ENCODE measurements around the gene IDE.
"Not testable (repeated sequence)": the region's sequence is repeated elsewhere in the genome, so short reads cannot be mapped to it uniquely, and the experiment has no call there.

The IDE gene

GRCh38 chr10:92490387-92490786 lies 83.5 kb downstream of the IDE start:
- no peaks in the 10 kb centered on the region for H3K4me1 ChIP-seq (ENCODE audit: control insufficient read depth, insufficient read depth, low read length)
- H3K27ac ChIP-seq (ENCODE audit: low read depth, low read length), result no peak overlapping the region
- no peak overlapping the region for H3K9ac ChIP-seq (ENCODE audit: low read length)
- no peaks in the 10 kb centered on the region for H3K9me3 ChIP-seq (ENCODE audit: control insufficient read depth, insufficient read depth, low read depth, low read length)
- peaks cover 71% of the 10 kb centered on the region for H3K36me3 ChIP-seq (ENCODE audit: control insufficient read depth, insufficient read depth, low read length)
- H3K27me3 ChIP-seq (ENCODE audit: control insufficient read depth, insufficient read depth, low read length), result no peaks in the 10 kb centered on the region
- no peak overlapping the region for H3K4me3 ChIP-seq (ENCODE audit: low read depth, low read length)

DNA sequence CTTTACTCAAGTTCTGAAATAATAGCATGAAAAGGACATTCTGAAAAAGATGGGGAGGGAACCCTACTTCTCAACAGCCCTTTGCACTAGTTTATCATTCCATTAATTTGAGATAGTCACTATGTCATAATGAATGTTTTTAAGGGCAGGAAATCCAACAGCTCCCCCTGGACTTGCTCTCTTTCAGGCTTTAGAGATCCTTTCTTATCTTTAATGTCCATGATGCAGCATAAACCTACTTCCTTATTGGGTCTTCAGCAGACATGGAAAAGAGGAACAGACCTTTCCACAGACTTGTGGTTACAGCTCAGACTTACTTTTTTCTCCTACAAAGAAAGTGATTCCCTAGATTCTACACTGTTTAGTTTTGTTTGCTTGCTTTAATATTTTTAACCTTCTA lies 87.3 kb downstream of the IDE start:
- peaks cover 69% of the 10 kb centered on the region for H3K36me3 ChIP-seq (ENCODE audit: control insufficient read depth, insufficient read depth, low read length)
- no peaks in the 10 kb centered on the region for H3K9me3 ChIP-seq (ENCODE audit: control insufficient read depth, insufficient read depth, low read depth, low read length)
- no peak overlapping the region for H3K9ac ChIP-seq (ENCODE audit: low read length)
- no peak overlapping the region for H3K4me3 ChIP-seq (ENCODE audit: low read depth, low read length)
- no peaks in the 10 kb centered on the region for H3K4me1 ChIP-seq (ENCODE audit: control insufficient read depth, insufficient read depth, low read length)
- H3K27me3 ChIP-seq (ENCODE audit: control insufficient read depth, insufficient read depth, low read length), result no peaks in the 10 kb centered on the region
- H3K27ac ChIP-seq (ENCODE audit: low read depth, low read length), result no peak overlapping the region

- H3K4me3 ChIP-seq (ENCODE audit: low read depth, low read length), result no peak overlapping the region
- no peaks in the 10 kb centered on the region for H3K9me3 ChIP-seq (ENCODE audit: control insufficient read depth, insufficient read depth, low read depth, low read length)
- H3K27me3 ChIP-seq (ENCODE audit: control insufficient read depth, insufficient read depth, low read length), result no peaks in the 10 kb centered on the region
- H3K27ac ChIP-seq (ENCODE audit: low read depth, low read length), result no peak overlapping the region
- H3K4me1 ChIP-seq (ENCODE audit: control insufficient read depth, insufficient read depth, low read length), result 0 out of 2 replicates have a peak, but pooled peaks cover 3% of the 10 kb centered on the region
- peaks cover 67% of the 10 kb centered on the region for H3K36me3 ChIP-seq (ENCODE audit: control insufficient read depth, insufficient read depth, low read length)
- no peak overlapping the region for H3K9ac ChIP-seq (ENCODE audit: low read length)
These were observed 90.4 kb downstream of the IDE start for GRCh38 chr10:92483539-92483938.

DNA sequence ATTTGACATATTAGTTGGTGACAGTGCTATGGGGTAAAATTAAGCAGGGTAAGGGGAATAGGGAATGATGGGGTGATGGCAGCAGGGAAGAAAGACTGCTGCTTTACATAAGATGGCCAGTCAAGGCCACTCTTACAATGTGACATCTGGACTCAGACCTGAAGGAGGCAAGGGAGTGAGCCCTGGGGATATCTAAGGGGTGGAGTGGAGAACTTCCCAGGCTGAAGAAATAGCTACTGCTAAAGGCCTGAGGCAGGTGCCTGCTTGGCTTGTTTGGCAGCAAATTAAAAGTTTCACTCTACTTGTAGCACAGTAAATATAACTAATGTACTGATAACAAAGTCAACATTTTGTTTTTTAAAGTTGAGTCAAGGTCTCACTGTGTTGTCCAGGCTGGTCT lies 93.5 kb downstream of the IDE start:
- no peak overlapping the region for H3K27ac ChIP-seq (ENCODE audit: low read depth, low read length)
- no peak overlapping the region for H3K9ac ChIP-seq (ENCODE audit: low read length)
- no peaks in the 10 kb centered on the region for H3K9me3 ChIP-seq (ENCODE audit: control insufficient read depth, insufficient read depth, low read depth, low read length)
- no peak overlapping the region for H3K4me3 ChIP-seq (ENCODE audit: low read depth, low read length)
- no peaks in the 10 kb centered on the region for H3K27me3 ChIP-seq (ENCODE audit: control insufficient read depth, insufficient read depth, low read length)
- peaks cover 55% of the 10 kb centered on the region for H3K36me3 ChIP-seq (ENCODE audit: control insufficient read depth, insufficient read depth, low read length)
- 0 out of 2 replicates have a peak, but pooled peaks cover 3% of the 10 kb centered on the region for H3K4me1 ChIP-seq (ENCODE audit: control insufficient read depth, insufficient read depth, low read length)

- 0 out of 2 replicates have a peak, but pooled peaks cover 3% of the 10 kb centered on the region for H3K4me1 ChIP-seq (ENCODE audit: control insufficient read depth, insufficient read depth, low read length)
- no peak overlapping the region for H3K27ac ChIP-seq (ENCODE audit: low read depth, low read length)
- H3K36me3 ChIP-seq (ENCODE audit: control insufficient read depth, insufficient read depth, low read length), result peaks cover 55% of the 10 kb centered on the region
- H3K27me3 ChIP-seq (ENCODE audit: control insufficient read depth, insufficient read depth, low read length), result no peaks in the 10 kb centered on the region
- H3K9me3 ChIP-seq (ENCODE audit: control insufficient read depth, insufficient read depth, low read depth, low read length), result no peaks in the 10 kb centered on the region
- H3K4me3 ChIP-seq (ENCODE audit: low read depth, low read length), result no peak overlapping the region
- no peak overlapping the region for H3K9ac ChIP-seq (ENCODE audit: low read length)
These were observed 94.3 kb downstream of the IDE start for GRCh38 chr10:92479547-92479946.

DNA sequence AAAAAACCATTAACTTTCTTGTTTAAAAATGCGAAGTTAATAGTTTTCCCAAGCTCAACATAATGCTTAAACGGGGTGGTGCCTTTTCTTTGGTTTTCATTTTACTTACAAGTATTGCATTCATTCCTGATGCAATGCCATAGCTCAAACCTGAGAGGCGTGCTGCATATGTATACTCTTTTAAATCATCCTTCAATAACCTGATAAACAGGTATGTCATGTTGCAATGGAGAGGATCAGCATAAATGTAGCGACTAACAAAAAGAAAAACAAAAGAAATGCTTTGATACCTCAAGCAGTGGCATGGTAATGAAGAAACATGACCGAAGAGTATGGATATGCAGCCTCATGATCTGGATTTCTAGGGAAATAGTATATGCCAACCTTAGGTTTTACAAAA lies 95.4 kb downstream of the IDE start:
- Histone ChIP-seq H3K27ac (ENCODE audit: low read depth, low read length) (no peak overlapping the region), H3K9me3 (ENCODE audit: control insufficient read depth, insufficient read depth, low read depth, low read length) (no peaks in the 10 kb centered on the region), H3K9ac (ENCODE audit: low read length) (no peak overlapping the region), H3K27me3 (ENCODE audit: control insufficient read depth, insufficient read depth, low read length) (no peaks in the 10 kb centered on the region), H3K4me3 (ENCODE audit: low read depth, low read length) (no peak overlapping the region), H3K4me1 (ENCODE audit: control insufficient read depth, insufficient read depth, low read length) (0 out of 2 replicates have a peak, but pooled peaks cover 3% of the 10 kb centered on the region), H3K36me3 (ENCODE audit: control insufficient read depth, insufficient read depth, low read length) (peaks cover 50% of the 10 kb centered on the region)

DNA sequence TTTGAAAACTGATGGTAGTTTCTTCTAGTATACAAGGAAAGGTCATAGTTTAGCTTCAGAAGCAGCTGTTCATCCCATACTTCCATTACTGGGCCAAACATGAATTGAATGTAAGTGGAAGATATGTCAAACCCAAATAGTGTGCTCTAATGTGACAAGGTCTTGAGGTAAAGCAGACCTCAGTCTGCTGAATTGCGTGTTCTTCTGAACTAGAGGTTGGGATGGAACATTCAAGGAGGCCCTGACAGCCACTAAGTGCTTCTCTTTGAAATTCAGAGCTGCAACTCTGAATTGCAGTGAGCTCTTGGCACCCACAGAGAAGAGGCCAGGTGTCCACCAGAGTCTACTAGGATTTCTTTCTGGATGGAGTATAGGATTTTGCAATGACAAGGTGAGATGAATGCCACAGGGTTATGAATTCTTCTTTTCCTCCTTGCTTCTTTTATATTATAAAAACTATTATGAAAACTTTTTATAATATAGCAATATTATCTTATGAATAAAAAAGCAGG lies 98.5 kb downstream of the IDE start:
- no peaks in the 10 kb centered on the region for H3K27me3 ChIP-seq (ENCODE audit: control insufficient read depth, insufficient read depth, low read length)
- H3K9ac ChIP-seq (ENCODE audit: low read length), result no peak overlapping the region
- H3K27ac ChIP-seq (ENCODE audit: low read depth, low read length), result no peak overlapping the region
- H3K4me1 ChIP-seq (ENCODE audit: control insufficient read depth, insufficient read depth, low read length), result 0 out of 2 replicates have a peak, but pooled peaks cover 3% of the 10 kb centered on the region
- H3K36me3 ChIP-seq (ENCODE audit: control insufficient read depth, insufficient read depth, low read length), result peaks cover 46% of the 10 kb centered on the region
- no peak overlapping the region for H3K4me3 ChIP-seq (ENCODE audit: low read depth, low read length)
- H3K9me3 ChIP-seq (ENCODE audit: control insufficient read depth, insufficient read depth, low read depth, low read length), result no peaks in the 10 kb centered on the region

GRCh38 chr10:92470026-92470425 lies 103.9 kb downstream of the IDE start:
- Histone ChIP-seq H3K9ac (ENCODE audit: low read length) (no peak overlapping the region), H3K36me3 (ENCODE audit: control insufficient read depth, insufficient read depth, low read length) (peaks cover 48% of the 10 kb centered on the region), H3K27ac (ENCODE audit: low read depth, low read length) (no peak overlapping the region), H3K4me1 (ENCODE audit: control insufficient read depth, insufficient read depth, low read length) (no peaks in the 10 kb centered on the region), H3K4me3 (ENCODE audit: low read depth, low read length) (no peak overlapping the region), H3K27me3 (ENCODE audit: control insufficient read depth, insufficient read depth, low read length) (no peaks in the 10 kb centered on the region), H3K9me3 (ENCODE audit: control insufficient read depth, insufficient read depth, low read depth, low read length) (no peaks in the 10 kb centered on the region)

DNA sequence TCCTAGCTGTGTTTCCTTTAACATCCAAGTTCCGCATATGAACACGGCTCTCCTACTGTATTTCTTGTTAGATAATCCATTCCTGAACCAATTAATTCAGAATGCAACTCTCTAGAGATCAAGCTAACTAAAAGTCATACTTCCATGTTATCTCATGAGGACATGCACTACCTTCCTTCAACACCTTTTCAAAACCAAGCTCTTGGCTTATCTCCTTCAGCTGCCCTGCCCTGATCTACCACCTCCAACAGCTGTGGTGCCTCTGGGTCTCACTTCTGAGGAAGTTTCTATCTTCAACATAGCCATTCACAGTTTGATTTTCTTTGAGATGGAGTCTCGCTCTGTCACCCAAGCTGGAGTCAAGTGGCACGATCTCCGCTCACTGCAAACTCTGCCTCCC lies 109.5 kb downstream of the IDE start:
- Histone ChIP-seq H3K4me3 (ENCODE audit: low read depth, low read length) (no peak overlapping the region), H3K9me3 (ENCODE audit: control insufficient read depth, insufficient read depth, low read depth, low read length) (no peaks in the 10 kb centered on the region), H3K27me3 (ENCODE audit: control insufficient read depth, insufficient read depth, low read length) (no peaks in the 10 kb centered on the region), H3K27ac (ENCODE audit: low read depth, low read length) (no peak overlapping the region), H3K4me1 (ENCODE audit: control insufficient read depth, insufficient read depth, low read length) (no peaks in the 10 kb centered on the region), H3K9ac (ENCODE audit: low read length) (no peak overlapping the region), H3K36me3 (ENCODE audit: control insufficient read depth, insufficient read depth, low read length) (peaks cover 64% of the 10 kb centered on the region)

DNA sequence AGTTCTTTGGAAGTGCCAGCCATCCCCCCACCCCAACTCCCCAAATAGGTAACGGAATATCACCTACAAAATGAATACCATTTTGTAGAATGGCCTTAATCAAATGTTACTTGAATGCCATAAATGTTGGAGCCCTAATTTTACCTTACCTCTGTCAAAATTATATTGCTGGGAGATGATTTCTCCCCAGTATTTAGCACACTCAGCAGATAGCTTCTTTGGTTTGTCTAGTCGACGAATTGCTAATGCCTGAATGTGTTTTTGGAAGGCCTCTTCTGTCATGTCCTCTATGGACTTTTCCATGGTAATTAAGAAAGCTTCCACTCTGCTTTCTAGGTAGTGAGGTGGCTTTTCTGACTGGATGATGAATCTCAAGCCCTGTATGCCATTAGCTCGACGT lies 110.3 kb downstream of the IDE start:
- Histone ChIP-seq H3K36me3 (ENCODE audit: control insufficient read depth, insufficient read depth, low read length) (peaks cover 61% of the 10 kb centered on the region), H3K9ac (ENCODE audit: low read length) (no peak overlapping the region), H3K9me3 (ENCODE audit: control insufficient read depth, insufficient read depth, low read depth, low read length) (no peaks in the 10 kb centered on the region), H3K27ac (ENCODE audit: low read depth, low read length) (no peak overlapping the region), H3K4me3 (ENCODE audit: low read depth, low read length) (no peak overlapping the region), H3K27me3 (ENCODE audit: control insufficient read depth, insufficient read depth, low read length) (no peaks in the 10 kb centered on the region), H3K4me1 (ENCODE audit: control insufficient read depth, insufficient read depth, low read length) (no peaks in the 10 kb centered on the region)

DNA sequence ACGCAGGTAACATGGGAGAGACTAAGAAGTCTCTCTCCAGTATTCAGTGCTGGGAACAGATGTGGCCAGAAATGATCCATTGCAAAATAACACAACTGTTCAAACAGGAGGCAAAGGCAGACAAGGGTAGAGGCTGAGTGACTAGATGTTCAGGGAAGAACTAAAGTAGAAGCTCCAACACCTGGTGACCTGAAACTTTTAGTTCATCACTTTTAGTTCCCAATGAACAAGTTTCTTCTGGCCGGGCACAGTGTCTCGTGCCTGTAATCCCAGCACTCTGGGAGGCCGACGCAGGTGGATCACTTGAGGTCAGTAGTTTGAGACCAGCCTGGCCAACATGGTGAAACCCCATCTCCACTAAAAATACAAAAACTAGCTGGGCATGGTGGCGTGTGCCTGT lies 118.9 kb downstream of the IDE start:
- not testable (repeated sequence) for H3K9ac ChIP-seq (ENCODE audit: low read length); H3K4me1 ChIP-seq (ENCODE audit: control insufficient read depth, insufficient read depth, low read length); H3K9me3 ChIP-seq (ENCODE audit: control insufficient read depth, insufficient read depth, low read depth, low read length); H3K4me3 ChIP-seq (ENCODE audit: low read depth, low read length); H3K27me3 ChIP-seq (ENCODE audit: control insufficient read depth, insufficient read depth, low read length); H3K27ac ChIP-seq (ENCODE audit: low read depth, low read length)
- H3K36me3 ChIP-seq (ENCODE audit: control insufficient read depth, insufficient read depth, low read length), result peaks cover 61% of the 10 kb centered on the region

DNA sequence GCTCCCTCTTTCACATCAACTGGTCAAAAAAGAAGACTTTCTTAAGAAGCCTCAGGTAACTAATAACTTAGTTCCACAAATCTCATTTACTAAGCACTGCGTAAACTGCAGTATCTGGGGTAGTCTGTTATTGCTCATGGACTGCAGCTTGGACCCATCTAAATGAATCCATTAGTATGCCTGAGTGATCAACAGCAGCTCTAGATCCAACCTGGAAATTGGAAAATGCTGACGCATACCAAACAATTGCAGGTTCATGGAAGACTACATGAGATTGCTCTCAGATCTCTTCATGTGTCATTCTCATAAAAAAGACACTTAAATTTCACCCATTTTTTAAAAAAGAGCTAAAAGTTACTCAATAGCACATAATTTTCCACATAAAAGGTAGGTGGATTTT lies 121.6 kb downstream of the IDE start:
- H3K27me3 ChIP-seq (ENCODE audit: control insufficient read depth, insufficient read depth, low read length), result no peaks in the 10 kb centered on the region
- no peak overlapping the region for H3K4me3 ChIP-seq (ENCODE audit: low read depth, low read length)
- H3K27ac ChIP-seq (ENCODE audit: low read depth, low read length), result no peak overlapping the region
- H3K4me1 ChIP-seq (ENCODE audit: control insufficient read depth, insufficient read depth, low read length), result no peaks in the 10 kb centered on the region
- H3K36me3 ChIP-seq (ENCODE audit: control insufficient read depth, insufficient read depth, low read length), result peaks cover 59% of the 10 kb centered on the region
- no peaks in the 10 kb centered on the region for H3K9me3 ChIP-seq (ENCODE audit: control insufficient read depth, insufficient read depth, low read depth, low read length)
- no peak overlapping the region for H3K9ac ChIP-seq (ENCODE audit: low read length)

All from HUES6 (cell line).